HG03095 (cell line): ENCODE data around the gene OR13F1.
"Not testable (repeated sequence)": the region's sequence is repeated elsewhere in the genome, so short reads cannot be mapped to it uniquely, and the experiment has no call there.

Experiments used
- ATAC-seq: cut with Tn5 transposase; IDR thresholded peaks from one replicate; pipeline ENCODE4 v1.9.1; 2021; ENCODE audit warnings: moderate library complexity; ENCODE audit not compliant: unreplicated experiment

The OR13F1 gene, protein sequence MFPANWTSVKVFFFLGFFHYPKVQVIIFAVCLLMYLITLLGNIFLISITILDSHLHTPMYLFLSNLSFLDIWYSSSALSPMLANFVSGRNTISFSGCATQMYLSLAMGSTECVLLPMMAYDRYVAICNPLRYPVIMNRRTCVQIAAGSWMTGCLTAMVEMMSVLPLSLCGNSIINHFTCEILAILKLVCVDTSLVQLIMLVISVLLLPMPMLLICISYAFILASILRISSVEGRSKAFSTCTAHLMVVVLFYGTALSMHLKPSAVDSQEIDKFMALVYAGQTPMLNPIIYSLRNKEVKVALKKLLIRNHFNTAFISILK

DNA sequence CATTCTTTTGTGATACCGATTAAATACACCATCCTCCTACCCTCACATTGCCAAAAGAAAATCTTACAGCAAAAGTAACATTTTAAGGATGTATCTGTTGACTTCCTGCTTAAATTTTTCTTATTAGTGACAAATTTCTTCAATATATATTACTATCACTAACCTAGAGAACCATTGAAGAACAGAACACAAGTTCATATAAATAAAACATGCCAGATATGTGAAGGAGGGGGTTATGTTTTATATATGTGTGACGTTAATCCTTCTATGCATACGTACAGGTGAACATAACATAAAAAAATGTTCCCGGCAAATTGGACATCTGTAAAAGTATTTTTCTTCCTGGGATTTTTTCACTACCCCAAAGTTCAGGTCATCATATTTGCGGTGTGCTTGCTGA, at the start of gene OR13F1:
OR13F1 (plus strand) TSS at position 301 of the 400 bp plus-strand sequence; CDS start at position 301, 0 bp downstream.
- ATAC-seq: no peak

DNA sequence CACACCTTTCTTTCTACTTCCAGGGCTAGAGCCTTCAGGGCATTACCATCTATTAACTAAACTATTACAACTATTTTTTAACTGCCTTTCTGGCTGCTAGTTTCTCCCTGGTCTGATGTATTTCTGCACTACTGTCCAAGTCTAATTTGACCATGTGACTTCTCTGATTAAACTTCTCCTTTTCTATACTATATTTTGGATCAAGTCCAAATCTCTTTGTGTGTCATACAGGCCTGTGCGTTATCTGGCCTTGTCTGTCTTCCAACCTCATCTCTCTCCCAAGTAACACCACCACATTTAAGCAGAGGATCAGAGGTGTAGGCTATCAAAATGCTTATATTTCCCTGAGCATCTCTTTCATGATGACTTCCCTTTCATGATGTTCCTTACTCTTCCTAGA, 47.2 kb upstream of the OR13F1 start:
- ATAC-seq: no peak

GRCh38 chr9:104463864-104464263, 40.2 kb upstream of the OR13F1 start:
- ATAC-seq: no peak

- no peak for ATAC-seq
Observed at GRCh38 chr9:104468261-104468660, 35.8 kb upstream of the OR13F1 start.

GRCh38 chr9:104482921-104483570, 21.0 kb upstream of the OR13F1 start:
- ATAC-seq: no peak

DNA sequence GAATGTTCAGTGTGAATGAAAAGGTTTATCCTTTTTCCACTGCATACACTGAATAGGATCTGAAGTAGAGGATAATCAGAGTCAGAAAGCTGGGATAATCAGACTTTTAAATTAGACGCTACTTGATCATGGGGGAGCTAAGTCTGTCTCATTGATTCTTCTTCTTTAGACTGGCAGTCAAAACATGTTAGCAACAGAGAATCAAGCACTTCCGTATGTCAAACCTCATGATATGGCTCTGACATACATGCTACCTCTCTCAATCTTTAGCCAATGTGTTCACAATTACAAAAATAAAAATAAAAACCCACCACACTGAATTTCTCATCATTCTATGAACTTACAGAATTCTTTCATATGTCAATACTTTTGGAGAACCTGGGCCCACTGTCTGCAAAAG, 19.0 kb upstream of the OR13F1 start:
- no peak for ATAC-seq

DNA sequence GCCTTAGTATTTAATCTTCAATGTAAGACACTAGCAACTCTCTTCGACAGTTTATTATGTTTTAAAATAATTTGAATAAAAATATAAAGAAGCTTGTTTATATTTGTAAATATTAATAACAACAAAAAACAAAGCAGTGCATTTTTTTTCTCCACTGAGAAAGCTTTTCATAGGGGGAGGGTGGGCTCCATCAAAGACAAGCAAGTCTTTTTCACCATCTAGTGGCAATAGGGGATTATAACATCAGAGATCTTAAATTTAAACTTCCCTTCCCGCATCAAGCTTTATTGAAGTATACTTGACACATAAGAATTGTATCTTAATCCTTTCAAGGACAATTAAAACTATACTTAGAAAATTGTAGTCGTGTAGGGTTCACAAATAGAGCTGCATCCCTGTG, 9.3 kb upstream of the OR13F1 start:
- ATAC-seq: no peak

GRCh38 chr9:104503440-104503839, 623 bp upstream of the OR13F1 start:
- no peak for ATAC-seq

GRCh38 chr9:104506565-104506964, 2.5 kb downstream of the OR13F1 start:
- no peak for ATAC-seq

DNA sequence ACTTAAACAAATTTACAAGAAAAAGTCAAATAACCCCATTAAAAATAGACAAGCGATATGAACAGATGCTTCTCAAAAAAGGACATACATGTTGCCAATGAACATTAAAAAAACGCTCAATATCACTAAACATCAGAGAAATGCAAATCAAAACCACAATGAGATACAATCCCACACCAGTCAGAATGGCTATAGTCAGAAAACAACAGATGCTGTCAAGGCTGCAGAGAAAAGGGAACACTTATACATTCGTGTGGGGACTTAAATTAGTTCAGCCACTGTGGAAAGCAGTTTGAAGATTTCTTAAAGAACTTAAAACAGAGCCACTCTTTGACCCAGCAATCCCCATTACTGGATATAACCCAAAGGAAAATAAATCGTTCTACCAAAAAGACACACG, 10.8 kb downstream of the OR13F1 start:
- no peak for ATAC-seq

GRCh38 chr9:104520241-104520640, 16.2 kb downstream of the OR13F1 start:
- not testable (repeated sequence) for ATAC-seq

DNA sequence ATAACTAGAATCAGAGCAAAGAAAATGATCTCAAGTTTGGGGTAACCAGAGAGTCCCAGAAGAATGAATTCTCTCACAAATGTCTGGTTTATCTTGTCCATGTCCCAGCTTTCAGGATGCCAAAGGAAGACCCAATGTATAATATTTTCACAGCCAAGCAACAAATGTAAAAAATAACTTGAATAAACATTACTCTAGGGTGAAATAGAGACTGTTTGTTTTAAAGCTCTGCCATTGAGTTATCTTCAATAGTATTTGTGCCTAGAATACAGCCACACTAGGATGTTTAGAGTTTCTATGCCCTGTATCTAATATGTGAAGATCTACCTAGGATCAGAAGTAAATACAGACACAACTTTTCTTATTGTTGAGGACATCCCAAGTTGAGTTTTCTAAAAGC, 23.0 kb downstream of the OR13F1 start, which contains the start of gene OR13C4:
OR13C4 (minus strand) TSS at position 101 of the 400 bp plus-strand sequence; CDS start at position 101, 0 bp downstream.
- ATAC-seq: no peak

GRCh38 chr9:104536756-104537155, 32.7 kb downstream of the OR13F1 start, which contains the start of gene OR13C3:
TSS of gene OR13C3 (minus strand) at chr9:104536856. CDS start at chr9:104536723, 133 bp downstream.
- no peak for ATAC-seq

DNA sequence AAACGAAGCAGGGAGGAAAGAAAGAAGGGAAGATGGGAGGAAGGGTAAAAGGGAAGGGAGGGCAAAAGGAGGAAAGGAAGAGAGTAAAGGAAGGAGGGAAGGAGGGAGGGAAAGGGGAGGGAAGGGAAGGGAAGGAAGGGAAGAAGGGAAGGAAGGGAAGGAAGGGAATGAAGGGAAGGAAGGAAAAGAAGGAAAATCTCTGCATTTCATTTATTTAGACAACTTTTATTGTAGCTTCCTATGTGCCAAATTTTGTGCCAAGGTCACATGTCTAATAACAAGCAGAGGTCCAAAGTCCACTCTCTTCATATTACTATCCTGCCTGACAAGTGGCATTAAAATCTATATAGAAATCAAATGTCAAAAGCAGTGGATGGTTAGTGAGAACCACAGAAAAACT, 35.2 kb downstream of the OR13F1 start:
- ATAC-seq: no peak

GRCh38 chr9:104544644-104545043, 40.6 kb downstream of the OR13F1 start:
- no peak for ATAC-seq

GRCh38 chr9:104553261-104553660, 49.2 kb downstream of the OR13F1 start:
- ATAC-seq: no peak
